ENCODE data around the gene SELENON.
A peak's percentile ranks its signal among the peaks of the same experiment; 100 is the strongest.

SELENON gene, protein sequence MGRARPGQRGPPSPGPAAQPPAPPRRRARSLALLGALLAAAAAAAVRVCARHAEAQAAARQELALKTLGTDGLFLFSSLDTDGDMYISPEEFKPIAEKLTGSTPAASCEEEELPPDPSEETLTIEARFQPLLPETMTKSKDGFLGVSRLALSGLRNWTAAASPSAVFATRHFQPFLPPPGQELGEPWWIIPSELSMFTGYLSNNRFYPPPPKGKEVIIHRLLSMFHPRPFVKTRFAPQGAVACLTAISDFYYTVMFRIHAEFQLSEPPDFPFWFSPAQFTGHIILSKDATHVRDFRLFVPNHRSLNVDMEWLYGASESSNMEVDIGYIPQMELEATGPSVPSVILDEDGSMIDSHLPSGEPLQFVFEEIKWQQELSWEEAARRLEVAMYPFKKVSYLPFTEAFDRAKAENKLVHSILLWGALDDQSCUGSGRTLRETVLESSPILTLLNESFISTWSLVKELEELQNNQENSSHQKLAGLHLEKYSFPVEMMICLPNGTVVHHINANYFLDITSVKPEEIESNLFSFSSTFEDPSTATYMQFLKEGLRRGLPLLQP

GRCh38 chr1:25799935-25800702 is at the start of gene SELENON:
TSS of gene SELENON (plus strand) at chr1:25800193. CDS start at chr1:25800231, 38 bp downstream.
- Histone ChIP-seq H3K9me3 (ENCODE audit: control insufficient read depth, insufficient read depth, low read depth, low read length) (no peaks in the 10 kb centered on the region), H3K4me1 (ENCODE audit: control insufficient read depth, insufficient read depth, low read length) (peaks cover 2% of the 10 kb centered on the region; the same call in 1 of the 2 replicates), H3K4me3 (ENCODE audit: low read depth, low read length) (peak within 1 kb of the TSS; percentile 60), H3K27ac (ENCODE audit: extremely low read depth, low read depth, low read length) (peak within 1 kb of the TSS; percentile 51; the same call in 1 of the 2 replicates), H3K36me3 (ENCODE audit: control insufficient read depth in 2 of 2, insufficient read depth in 1 of 2, low read length in 2 of 2) (peaks cover 3 to 21% of the 10 kb centered on the region in 2 experiments; a peak in 2 of 3 replicates)
- ChIA-PET POLR2A (interaction anchor here (1.1 to 3.1 kb wide), 4 partner anchors 10 to 568 kb away, joined by 4 to 14 read pairs (median 5); partner anchors contain the start of genes RSRP1 and SYF2), CTCF (interaction anchor here (0.5 to 3.9 kb wide), 8 partner anchors 10 to 312 kb away, joined by 3 to 32 read pairs (median 4); no protein-coding TSS in a partner anchor)
- no peak for TF ChIP-seq ZNF112 (tag by site-specific recombination; IDR thresholded peaks at IDR 0.05)
- TF ChIP-seq ZNF280D (tag by site-specific recombination; IDR thresholded peaks at IDR 0.05) = no peak
- no peak for TF ChIP-seq YY2 (tag by site-specific recombination; IDR thresholded peaks at IDR 0.05)
- no peak for TF ChIP-seq SETDB1 (IDR thresholded peaks at IDR 0.05; ENCODE audit: insufficient read length, low read length)
- TF ChIP-seq ZSCAN16 (tag by site-specific recombination; IDR thresholded peaks at IDR 0.05) = no peak
- TF ChIP-seq ZNF133 (tag by site-specific recombination; IDR thresholded peaks at IDR 0.05) = no peak
- TF ChIP-seq ZNF571 (tag by site-specific recombination; IDR thresholded peaks at IDR 0.05) = no peak
- TF ChIP-seq ZBTB11 (tag by site-specific recombination; conservative IDR thresholded peaks at IDR 0.05; ENCODE audit: low read depth) = peak; percentile 69
- TF ChIP-seq ZNF48 (tag by site-specific recombination; IDR thresholded peaks at IDR 0.05) = no peak
- no peak for TF ChIP-seq ZFP41 (tag by site-specific recombination; IDR thresholded peaks at IDR 0.05; ENCODE audit: borderline replicate concordance)
- no peak for TF ChIP-seq ZNF311 (tag by site-specific recombination; IDR thresholded peaks at IDR 0.05; ENCODE audit: borderline replicate concordance)
- TF ChIP-seq ZFP3 (tag by site-specific recombination; IDR thresholded peaks at IDR 0.05; ENCODE audit: low read depth) = no peak
- peak; percentile 64 for TF ChIP-seq SP2 (tag by site-specific recombination; IDR thresholded peaks at IDR 0.05)
- TF ChIP-seq, protein P1, sequence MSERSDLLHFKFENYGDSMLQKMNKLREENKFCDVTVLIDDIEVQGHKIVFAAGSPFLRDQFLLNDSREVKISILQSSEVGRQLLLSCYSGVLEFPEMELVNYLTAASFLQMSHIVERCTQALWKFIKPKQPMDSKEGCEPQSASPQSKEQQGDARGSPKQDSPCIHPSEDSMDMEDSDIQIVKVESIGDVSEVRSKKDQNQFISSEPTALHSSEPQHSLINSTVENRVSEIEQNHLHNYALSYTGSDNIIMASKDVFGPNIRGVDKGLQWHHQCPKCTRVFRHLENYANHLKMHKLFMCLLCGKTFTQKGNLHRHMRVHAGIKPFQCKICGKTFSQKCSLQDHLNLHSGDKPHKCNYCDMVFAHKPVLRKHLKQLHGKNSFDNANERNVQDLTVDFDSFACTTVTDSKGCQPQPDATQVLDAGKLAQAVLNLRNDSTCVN (tag by site-specific recombination; optimal IDR thresholded peaks at IDR 0.05) = peak; percentile 38
- TF ChIP-seq ZXDB (tag by site-specific recombination; IDR thresholded peaks at IDR 0.05) = peak; percentile 77
- no peak for TF ChIP-seq ZNF341 (tag by site-specific recombination; IDR thresholded peaks at IDR 0.05; ENCODE audit: low read depth)
- TF ChIP-seq ZBTB48 (tag by site-specific recombination; IDR thresholded peaks at IDR 0.05) = peak; percentile 32; the same call in 1 of the 2 replicates
- no peak for TF ChIP-seq ZBTB21 (tag by site-specific recombination; IDR thresholded peaks at IDR 0.05)
- TF ChIP-seq KLF1 (tag by site-specific recombination; IDR thresholded peaks at IDR 0.05) = peak; percentile 33; the same call in 1 of the 2 replicates
- TF ChIP-seq, protein P2, sequence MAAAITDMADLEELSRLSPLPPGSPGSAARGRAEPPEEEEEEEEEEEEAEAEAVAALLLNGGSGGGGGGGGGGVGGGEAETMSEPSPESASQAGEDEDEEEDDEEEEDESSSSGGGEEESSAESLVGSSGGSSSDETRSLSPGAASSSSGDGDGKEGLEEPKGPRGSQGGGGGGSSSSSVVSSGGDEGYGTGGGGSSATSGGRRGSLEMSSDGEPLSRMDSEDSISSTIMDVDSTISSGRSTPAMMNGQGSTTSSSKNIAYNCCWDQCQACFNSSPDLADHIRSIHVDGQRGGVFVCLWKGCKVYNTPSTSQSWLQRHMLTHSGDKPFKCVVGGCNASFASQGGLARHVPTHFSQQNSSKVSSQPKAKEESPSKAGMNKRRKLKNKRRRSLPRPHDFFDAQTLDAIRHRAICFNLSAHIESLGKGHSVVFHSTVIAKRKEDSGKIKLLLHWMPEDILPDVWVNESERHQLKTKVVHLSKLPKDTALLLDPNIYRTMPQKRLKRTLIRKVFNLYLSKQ (tag by site-specific recombination; IDR thresholded peaks at IDR 0.05; ENCODE audit: borderline replicate concordance) = no peak
- no peak for TF ChIP-seq ZNF19 (tag by site-specific recombination; IDR thresholded peaks at IDR 0.05; ENCODE audit: low read depth)
- no peak for TF ChIP-seq ZNF433 (tag by site-specific recombination; IDR thresholded peaks at IDR 0.05; ENCODE audit: low read depth)
- no peak for TF ChIP-seq ZNF132 (tag by site-specific recombination; IDR thresholded peaks at IDR 0.05; ENCODE audit: borderline replicate concordance)
- peak; percentile 9; the same call in 1 of the 2 replicates for TF ChIP-seq ZNF335 (tag by site-specific recombination; conservative IDR thresholded peaks at IDR 0.05)
- peak; percentile 42; the same call in 1 of the 2 replicates for TF ChIP-seq KLF8 (tag by site-specific recombination; IDR thresholded peaks at IDR 0.05)
- TF ChIP-seq BCL11B (tag by site-specific recombination; IDR thresholded peaks at IDR 0.05; ENCODE audit: low read depth) = peak; percentile 84

Measured in HEK293 (cell line).